Stomach (tissue), 19 donors: Measurements from ENCODE around the gene ZFYVE1. TPM values are rescaled to one million over a fixed set of nuclear protein-coding genes. Genes with fewer than 3 reads are reported as not detected.

Source experiments
- DNase-seq, 2 donors: peaks; one replicate each; pipeline versions ENCODE4 v3.0.0 to v3.0.0-alpha.2; 2013 to 2019
- H3K27ac ChIP-seq, 5 donors: fragments of 200-600 bp in 4 of 5; sonication (generic) in 4 of 5; one replicate each; pipeline ENCODE4 v1.5.1; 2013 to 2019; ENCODE audit warnings: mild to moderate bottlenecking in 1 of 5, moderate library complexity in 1 of 5
- H3K27me3 ChIP-seq, 3 donors: fragments of 200-600 bp; sonication (generic); one replicate each; pipeline ENCODE4 v1.5.1; 2017 to 2019; ENCODE audit warnings: mixed run types in 1 of 3
- H3K36me3 ChIP-seq, 4 donors: fragments of 200-600 bp; sonication (generic); 1 replicate in 3 of 4; 2 replicates in 1 of 4; pipeline ENCODE4 v1.5.1; 2016 to 2019
- H3K4me1 ChIP-seq, 4 donors: fragments of 200-600 bp; sonication (generic); one replicate each; pipeline ENCODE4 v1.5.1; 2016 to 2019
- H3K4me3 ChIP-seq, 4 donors: fragments of 200-600 bp; sonication (generic) in 3 of 4; one replicate each; pipeline ENCODE4 v1.5.1; 2016 to 2019; ENCODE audit warnings: mild to moderate bottlenecking in 1 of 4
- H3K9me3 ChIP-seq, 4 donors: fragments of 200-600 bp; sonication (generic); one replicate each; pipeline ENCODE4 v1.5.1; 2016 to 2019
- EP300 ChIP-seq: sonication (generic); formaldehyde crosslinking; IDR thresholded peaks from one replicate; pipeline ENCODE4 v1.6.1; 2017; ENCODE audit warnings: antibody characterized with exemption
- POLR2A ChIP-seq, 4 donors: fragments of 450-650 bp; IDR thresholded peaks; one replicate each; pipeline ENCODE4 v1.6.1; 2016; ENCODE audit warnings: antibody characterized with exemption in 4 of 4, control low read depth in 2 of 4, mild to moderate bottlenecking in 1 of 4, moderate library complexity in 1 of 4
- POLR2AphosphoS5 ChIP-seq, 3 donors: sonication (generic); formaldehyde crosslinking; IDR thresholded peaks; one replicate each; pipeline ENCODE4 v1.6.1; 2016; ENCODE audit warnings: antibody characterized with exemption in 3 of 3
- WGBS, 5 donors: extraction: QIAGEN DNeasy Blood & Tissue Kit in 3 of 5; methylation state at CpG; one replicate each; pipeline versions ENCODE4 v1.1.5 to v1.1.7; 2013 to 2018; 5-methylcytosine and 5-hydroxymethylcytosine counted together
- intact Hi-C: fragments of 100-400 bp; cut with DNase I; formaldehyde crosslinking; loops from one replicate; pipeline ENCODE4 v1.15.1; 2023; ENCODE audit warnings: low total_unique reads
- long read RNA-seq, 10 donors: transcript quantifications; one replicate each; lab custom pipeline, GENCODE V29; 2026
- polyA plus RNA-seq, 3 donors: library from polyadenylated mRNA; stranded (reverse); fragments of 200-250 nt; gene quantifications; one replicate each; pipeline ENCODE4 v1.2.3, GENCODE V29; 2013
- total RNA-seq, 5 donors: library from RNA; depleted of rRNA; stranded (reverse); fragments of >200 nt; gene quantifications; one replicate each; pipeline versions ENCODE4 v1.1.0 to v1.2.3, GENCODE V29; 2014 to 2016
- TF ChIP-seq, protein P1 (sequence below), 7 experiments: fragments of 450-650 bp in 4 of 7; fragments of 200-600 bp in 3 of 7; sonication (generic) in 3 of 7; IDR thresholded peaks; one replicate each; pipeline ENCODE4 v1.5.1; 2016 to 2019; ENCODE audit warnings: antibody characterized with exemption in 7 of 7, control low read depth in 2 of 7, mild to moderate bottlenecking in 1 of 7
- donor health status: healthy with polysubstance abuse.
- donor health status: Bipolar disorder and iron deficiency.
- donor health status: healthy.

Gene ZFYVE1
- 10 to 100 TPM in 3 of 5 donors, 1 to 10 TPM in 2; 2.7 to 50.8 (median 14.5) TPM for total RNA-seq
- 1 to 10 TPM; 3.4 to 6.1 (median 5.5) TPM for polyA plus RNA-seq
- long read RNA-seq, donor 1, full-length matches to known transcripts: 2 of 2 reads
- long read RNA-seq, donor 1, partial matches to known transcripts: 0 of 2 reads
- long read RNA-seq, donor 1, other reads (novel, unspliced or antisense): 0 of 2 reads
- long read RNA-seq, donor 2, full-length matches to known transcripts: 1 of 1 reads
- long read RNA-seq, donor 2, partial matches to known transcripts: 0 of 1 reads
- long read RNA-seq, donor 2, other reads (novel, unspliced or antisense): 0 of 1 reads
- long read RNA-seq, donor 3, partial matches to known transcripts: 99 of 99 reads
- long read RNA-seq, donor 3, other reads (novel, unspliced or antisense): 0 of 99 reads
- long read RNA-seq, donor 4: 0 reads
- long read RNA-seq, donor 5, full-length matches to known transcripts: 3 of 65 reads
- long read RNA-seq, donor 5, partial matches to known transcripts: 62 of 65 reads
- long read RNA-seq, donor 5, other reads (novel, unspliced or antisense): 0 of 65 reads
- long read RNA-seq, donor 6, partial matches to known transcripts: 839 of 858 reads
- long read RNA-seq, donor 6, other reads (novel, unspliced or antisense): 19 of 858 reads
- long read RNA-seq, donor 7, full-length matches to known transcripts: 1 of 1 reads
- long read RNA-seq, donor 7, partial matches to known transcripts: 0 of 1 reads
- long read RNA-seq, donor 7, other reads (novel, unspliced or antisense): 0 of 1 reads
- long read RNA-seq, donor 8, full-length matches to known transcripts: 2 of 2 reads
- long read RNA-seq, donor 8, partial matches to known transcripts: 0 of 2 reads
- long read RNA-seq, donor 8, other reads (novel, unspliced or antisense): 0 of 2 reads
- long read RNA-seq, donor 9: 0 reads
- long read RNA-seq, donor 10: 0 reads

- TF ChIP-seq, protein P1, sequence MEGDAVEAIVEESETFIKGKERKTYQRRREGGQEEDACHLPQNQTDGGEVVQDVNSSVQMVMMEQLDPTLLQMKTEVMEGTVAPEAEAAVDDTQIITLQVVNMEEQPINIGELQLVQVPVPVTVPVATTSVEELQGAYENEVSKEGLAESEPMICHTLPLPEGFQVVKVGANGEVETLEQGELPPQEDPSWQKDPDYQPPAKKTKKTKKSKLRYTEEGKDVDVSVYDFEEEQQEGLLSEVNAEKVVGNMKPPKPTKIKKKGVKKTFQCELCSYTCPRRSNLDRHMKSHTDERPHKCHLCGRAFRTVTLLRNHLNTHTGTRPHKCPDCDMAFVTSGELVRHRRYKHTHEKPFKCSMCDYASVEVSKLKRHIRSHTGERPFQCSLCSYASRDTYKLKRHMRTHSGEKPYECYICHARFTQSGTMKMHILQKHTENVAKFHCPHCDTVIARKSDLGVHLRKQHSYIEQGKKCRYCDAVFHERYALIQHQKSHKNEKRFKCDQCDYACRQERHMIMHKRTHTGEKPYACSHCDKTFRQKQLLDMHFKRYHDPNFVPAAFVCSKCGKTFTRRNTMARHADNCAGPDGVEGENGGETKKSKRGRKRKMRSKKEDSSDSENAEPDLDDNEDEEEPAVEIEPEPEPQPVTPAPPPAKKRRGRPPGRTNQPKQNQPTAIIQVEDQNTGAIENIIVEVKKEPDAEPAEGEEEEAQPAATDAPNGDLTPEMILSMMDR (IDR thresholded peaks at IDR 0.05): no peak
- peak; percentile 92 to 99 (median 93) for TF ChIP-seq POLR2AphosphoS5 (IDR thresholded peaks at IDR 0.05)
- TF ChIP-seq POLR2A (IDR thresholded peaks at IDR 0.05): peak in 1 of 4 donors; percentile 38
- TF ChIP-seq EP300: no peak
These were observed at the start of gene ZFYVE1 for GRCh38 chr14:73026845-73027542. ZFYVE1 (minus strand) TSS chr14:73027106; CDS start chr14:73024508, 2,598 bp downstream.

DNA sequence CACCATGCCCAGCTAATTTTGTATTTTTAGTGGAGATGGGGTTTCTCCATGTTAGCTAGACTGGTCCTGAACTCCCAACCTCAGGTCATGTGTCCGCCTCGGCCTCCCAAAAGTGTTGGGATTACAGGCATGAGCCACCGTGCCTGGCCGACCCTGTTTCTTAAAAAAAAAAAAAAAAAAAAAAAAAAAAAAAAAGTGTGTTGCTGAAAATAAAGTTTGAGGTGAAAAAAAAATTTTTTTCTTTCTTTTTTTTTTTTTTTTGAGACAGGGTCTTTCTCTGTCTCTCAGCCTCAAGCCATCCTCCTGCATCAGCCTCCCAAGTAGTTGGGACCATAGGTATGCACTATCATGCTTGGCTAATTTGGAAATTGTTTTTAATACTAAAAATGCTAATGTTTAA lies 42.7 kb upstream of the ZFYVE1 start:
- DNase-seq: no peak
- Histone ChIP-seq H3K9me3 (no peaks in the 10 kb centered on the region), H3K4me1 (peaks cover 0 to 36% (median 19%) of the 10 kb centered on the region in 4 donors), H3K27me3 (no peaks in the 10 kb centered on the region), H3K27ac (no peak overlapping the region), H3K4me3 (no peak overlapping the region), H3K36me3 (peaks cover 13 to 76% (median 53%) of the 10 kb centered on the region in 4 donors)
- intact Hi-C loops: no loop called here
- TF ChIP-seq POLR2A (IDR thresholded peaks at IDR 0.05): no peak
- TF ChIP-seq, protein P1 (IDR thresholded peaks at IDR 0.05): no peak
- TF ChIP-seq EP300: no peak
- TF ChIP-seq POLR2AphosphoS5 (IDR thresholded peaks at IDR 0.05): no peak
- 91 to 100% (median 96%) methylated on average over 4 of the region's 4 CpGs for whole genome bisulfite sequencing, 5 donors

More at GRCh38 chr14:73026845-73027542, at the start of gene ZFYVE1:
- Histone ChIP-seq H3K4me3 (peak within 1 kb of the TSS; percentile 77 to 97 (median 90)), H3K27ac (peak within 1 kb of the TSS; percentile 87 to 93 (median 90)), H3K27me3 (no peaks in the 10 kb centered on the region), H3K4me1 (peaks cover 8 to 47% (median 35%) of the 10 kb centered on the region in 4 donors), H3K9me3 (no peaks in the 10 kb centered on the region), H3K36me3 (peaks cover 9 to 23% (median 22%) of the 10 kb centered on the region in 4 donors)
- DNase-seq: peak; percentile 97 to 99
- 0 to 1% (median 0%) methylated on average over 16 to 42 of the region's 42 CpGs for WGBS, 5 donors
- intact Hi-C loops: no loop called here

DNA sequence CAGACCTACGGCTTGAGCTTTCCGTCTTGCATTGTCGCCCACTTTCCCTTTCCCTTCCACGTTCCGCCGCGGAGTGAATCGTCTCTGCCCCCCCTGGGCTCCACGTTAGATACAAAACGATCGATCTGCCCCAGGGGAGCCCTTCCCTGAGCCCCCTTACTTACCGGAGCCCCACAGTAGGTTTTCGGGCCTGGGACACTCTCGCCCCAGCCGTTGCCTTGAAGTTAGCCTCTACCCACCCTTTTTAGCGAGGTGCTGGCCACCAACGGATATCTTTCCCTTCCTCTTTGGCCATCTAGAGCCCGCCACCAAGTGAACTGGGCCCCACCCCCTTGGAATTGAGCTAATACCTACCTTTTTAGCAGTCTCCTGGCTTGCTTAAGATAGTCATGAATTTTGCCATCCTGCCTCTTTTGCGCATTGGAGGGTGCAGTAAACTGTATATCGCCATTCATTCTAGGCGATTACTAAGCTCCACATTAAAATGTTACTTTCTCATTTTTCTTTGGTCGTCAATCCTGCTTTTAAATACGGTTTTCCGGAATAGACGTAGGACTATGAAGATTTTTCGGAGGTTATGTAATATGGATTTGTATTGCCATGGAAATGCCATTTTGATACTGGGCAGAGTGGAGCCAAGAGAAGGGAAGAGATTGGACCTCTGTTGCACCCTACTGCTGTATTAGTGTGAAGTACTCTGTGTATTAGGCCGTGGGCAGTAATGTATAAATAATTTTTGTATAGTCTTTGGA lies 32.2 kb upstream of the ZFYVE1 start:
- no peaks in the 10 kb centered on the region for H3K9me3 ChIP-seq

More for the DNA sequence above, 32.2 kb upstream of the ZFYVE1 start:
- peak overlapping the region; percentile 79 to 96 (median 95) for H3K27ac ChIP-seq
- peaks cover 35 to 57% (median 48%) of the 10 kb centered on the region in 4 donors for H3K4me1 ChIP-seq
- H3K36me3 ChIP-seq: peaks cover 3 to 14% (median 8%) of the 10 kb centered on the region in 4 donors
- peak in 1 of 2 donors; percentile 69 for DNase-seq
- intact Hi-C loops: no loop called here
- 0% methylated on average over 25 to 27 of the region's 27 CpGs for WGBS, 5 donors
- peak overlapping the region; percentile 66 to 93 (median 88) for H3K4me3 ChIP-seq
- H3K27me3 ChIP-seq: no peaks in the 10 kb centered on the region
- TF ChIP-seq EP300 (no peak), POLR2AphosphoS5 (IDR thresholded peaks at IDR 0.05) (peak in 1 of 3 donors; percentile 21), POLR2A (IDR thresholded peaks at IDR 0.05) (no peak)
- TF ChIP-seq, protein P1 (IDR thresholded peaks at IDR 0.05): no peak
